GM23338 (cell line): ENCODE measurements around the gene UBTD1. TPM values are rescaled to one million over a fixed set of nuclear protein-coding genes. Genes with fewer than 3 reads are reported as not detected.

Experiments
- ATAC-seq: fragments of 200-7000 bp; cut with Tn5 transposase; 3 replicates; pipeline ENCODE4 v1.9.1; 2020
- DNase-seq: peaks from one replicate; pipeline ENCODE4 v3.0.0-alpha.2; 2015; ENCODE audit warnings: low spot score
- H2AFZ ChIP-seq: fragments of 200-600 bp; sonication (generic); 2 replicates; pipeline ENCODE4 v1.8.0; 2016; ENCODE audit warnings: antibody characterized with exemption, mild to moderate bottlenecking, moderate library complexity
- H3F3A ChIP-seq: fragments of 200-600 bp; sonication (generic); replicated peaks from 2 replicates; pipeline ENCODE4 v1.8.0; 2017; ENCODE audit warnings: antibody characterized with exemption, mixed run types, low read depth
- H3K27ac ChIP-seq: fragments of 200-600 bp; sonication (generic); 2 replicates; pipeline ENCODE4 v1.6.1; 2016; ENCODE audit warnings: low read depth
- H3K27me3 ChIP-seq: fragments of 200-600 bp; sonication (generic); 2 replicates; pipeline ENCODE4 v1.8.0; 2016; ENCODE audit warnings: mild to moderate bottlenecking, mixed run types, moderate library complexity; ENCODE audit not compliant: insufficient read depth
- H3K36me3 ChIP-seq: fragments of 200-600 bp; sonication (generic); 2 replicates; pipeline ENCODE4 v1.8.0; 2016; ENCODE audit warnings: mild to moderate bottlenecking; ENCODE audit not compliant: insufficient read depth
- H3K4me1 ChIP-seq: fragments of 200-600 bp; sonication (generic); 2 replicates; pipeline ENCODE4 v1.8.0; 2016; ENCODE audit warnings: mild to moderate bottlenecking, moderate library complexity; ENCODE audit not compliant: insufficient read depth
- H3K4me2 ChIP-seq: fragments of 200-600 bp; sonication (generic); 2 replicates; pipeline ENCODE4 v1.7.1; 2017; ENCODE audit warnings: mixed run types
- H3K4me3 ChIP-seq: fragments of 200-600 bp; sonication (generic); 2 replicates; pipeline ENCODE4 v1.6.1; 2016; ENCODE audit warnings: mixed run types
- H3K79me2 ChIP-seq: fragments of 200-600 bp; sonication (generic); replicated peaks from 2 replicates; pipeline ENCODE4 v1.8.0; 2017; ENCODE audit warnings: mild to moderate bottlenecking; ENCODE audit not compliant: insufficient read depth
- H3K9me2 ChIP-seq: fragments of 200-600 bp; sonication (generic); 2 replicates; pipeline ENCODE4 v1.8.0; 2017; ENCODE audit not compliant: insufficient read depth
- H4K20me1 ChIP-seq: fragments of 200-600 bp; sonication (generic); replicated peaks from 2 replicates; pipeline ENCODE4 v1.8.0; 2017; ENCODE audit warnings: mild to moderate bottlenecking; ENCODE audit not compliant: insufficient read depth
- H3K27ac Mint-ChIP-seq: 2 replicates; pipeline ENCODE4 v1.8.0; 2020; ENCODE audit warnings: inconsistent platforms, mild to moderate bottlenecking, moderate library complexity, mixed read lengths
- H3K27me3 Mint-ChIP-seq: 3 replicates; pipeline ENCODE4 v1.8.0; 2022; ENCODE audit warnings: low read depth, mild to moderate bottlenecking, moderate library complexity, mixed read lengths, inconsistent platforms; ENCODE audit not compliant: insufficient read depth, poor library complexity
- H3K36me3 Mint-ChIP-seq: 3 replicates; pipeline ENCODE4 v1.8.0; 2021; ENCODE audit warnings: low read depth, mild to moderate bottlenecking, inconsistent platforms, moderate library complexity, mixed read lengths
- H3K4me1 Mint-ChIP-seq: 3 replicates; pipeline ENCODE4 v1.8.0; 2020; ENCODE audit warnings: mild to moderate bottlenecking, inconsistent platforms, mixed read lengths
- H3K4me3 Mint-ChIP-seq: 3 replicates; pipeline ENCODE4 v1.8.0; 2021; ENCODE audit warnings: moderate library complexity, mild to moderate bottlenecking, inconsistent platforms, mixed read lengths
- H3K9me3 Mint-ChIP-seq: 3 replicates; pipeline ENCODE4 v1.8.0; 2020; ENCODE audit warnings: moderate library complexity, mild to moderate bottlenecking, inconsistent platforms, mixed read lengths
- CREB1 ChIP-seq: fragments of 250-450 bp; sonication (Bioruptor Pico); IDR thresholded peaks from 2 replicates; pipeline ENCODE4 v1.5.0; 2020; ENCODE audit warnings: low read depth, mild to moderate bottlenecking, moderate library complexity
- EZH2 ChIP-seq: fragments of 200-600 bp; sonication (generic); IDR thresholded peaks from one replicate; pipeline ENCODE4 v1.8.0; 2017; ENCODE audit warnings: antibody characterized with exemption, mild to moderate bottlenecking, low read depth; ENCODE audit not compliant: unreplicated experiment
- EZH2phosphoT487 ChIP-seq: fragments of 200-600 bp; sonication (generic); IDR thresholded peaks from one replicate; pipeline ENCODE4 v1.8.1; 2018; ENCODE audit warnings: antibody characterized with exemption; ENCODE audit not compliant: unreplicated experiment
- JUNB ChIP-seq: IDR thresholded peaks from one replicate; pipeline ENCODE4 v1.6.1; 2016; ENCODE audit warnings: antibody characterized with exemption; ENCODE audit not compliant: unreplicated experiment
- NANOG ChIP-seq: IDR thresholded peaks from 2 replicates; pipeline ENCODE4 v1.6.1; 2016; ENCODE audit warnings: antibody characterized with exemption, borderline replicate concordance
- POLR2AphosphoS5 ChIP-seq: IDR thresholded peaks from 2 replicates; pipeline ENCODE4 v1.6.1; 2016; ENCODE audit warnings: antibody characterized with exemption, low read depth
- STAT1 ChIP-seq: IDR thresholded peaks from one replicate; pipeline ENCODE4 v1.6.1; 2016; ENCODE audit warnings: antibody characterized with exemption; ENCODE audit not compliant: unreplicated experiment
- ZNF114 ChIP-seq: fragments of 250-450 bp; sonication (Bioruptor Pico); IDR thresholded peaks from 2 replicates; pipeline ENCODE4 v1.5.0; 2020; ENCODE audit warnings: mild to moderate bottlenecking, moderate library complexity
- ZNF331 ChIP-seq: fragments of 250-450 bp; sonication (Bioruptor Pico); IDR thresholded peaks from 2 replicates; pipeline ENCODE4 v1.5.0; 2020; ENCODE audit warnings: low read depth, mild to moderate bottlenecking, moderate library complexity
- polyA plus RNA-seq: library from polyadenylated mRNA; unstranded; fragments of >200 nt; fragmentation: Nextera tagmentation; extraction: Ambion mirVana; gene quantifications from 2 replicates; pipeline ENCODE4 v1.2.1, GENCODE V29; 2016
- total RNA-seq: library from RNA; depleted of rRNA; stranded (reverse); fragments of >200 nt; shearing (Covaris generic); gene quantifications from 2 replicates; pipeline ENCODE4 v1.2.3, GENCODE V29; 2014
- TF ChIP-seq, protein P1 (sequence below): IDR thresholded peaks from one replicate; pipeline ENCODE4 v1.6.1; 2018; ENCODE audit warnings: antibody characterized with exemption; ENCODE audit not compliant: unreplicated experiment
- TF ChIP-seq, protein P2 (sequence below), 2 experiments: fragments of 200-600 bp in 1 of 2; sonication (generic) in 1 of 2; conservative IDR thresholded peaks; 2 replicates each; pipeline versions ENCODE4 v1.5.1 to v1.6.1; 2016 to 2017; ENCODE audit warnings: antibody characterized with exemption in 2 of 2, low read depth in 2 of 2, mild to moderate bottlenecking in 2 of 2, moderate library complexity in 1 of 2
- TF ChIP-seq, protein P3 (sequence below): fragments of 250-450 bp; sonication (Bioruptor Pico); IDR thresholded peaks from 2 replicates; pipeline ENCODE4 v1.5.0; 2020; ENCODE audit warnings: mild to moderate bottlenecking, moderate library complexity
- TF ChIP-seq, protein P4 (sequence below): IDR thresholded peaks from 2 replicates; pipeline ENCODE4 v1.6.1; 2016; ENCODE audit warnings: antibody characterized with exemption

Gene UBTD1
- total and polyA plus RNA-seq, 2 experiments from 2014 or later, result 17.3 to 29.0 TPM

DNA sequence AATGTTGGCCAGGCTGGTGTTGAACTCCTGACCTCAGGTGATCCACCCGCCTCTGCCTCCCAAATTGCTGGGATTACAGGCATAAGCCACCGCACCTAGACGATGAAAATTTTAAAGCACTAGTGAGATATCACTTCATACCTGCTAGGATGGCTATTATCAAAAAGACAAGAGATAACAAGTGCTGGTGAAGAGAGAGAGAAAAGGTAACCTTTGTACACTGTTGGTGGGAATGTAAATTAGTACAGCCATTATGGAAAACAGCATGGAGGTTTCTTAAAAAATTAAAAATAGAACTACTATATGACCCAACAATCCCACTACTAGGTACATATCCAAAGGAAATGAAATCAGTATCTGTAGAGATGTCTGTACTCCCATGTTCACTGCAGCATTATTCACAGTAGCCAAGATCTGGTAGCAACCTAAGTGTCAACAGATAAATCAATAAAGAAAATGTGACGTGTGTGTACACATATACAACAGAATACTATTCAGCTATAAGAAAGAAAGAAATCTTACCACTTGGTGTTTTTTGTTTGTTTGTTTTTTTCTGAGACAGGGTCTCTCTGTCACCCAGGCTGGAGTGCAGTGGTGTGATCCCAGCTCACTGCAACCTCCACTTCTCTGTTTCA, 13.0 kb upstream of the UBTD1 start:
- Mint-ChIP-seq H3K27ac (no peak overlapping the region), H3K36me3 (peaks cover 18% of the 10 kb centered on the region), H3K4me3 (no peak overlapping the region), H3K27me3 (peaks cover 2% of the 10 kb centered on the region), H3K4me1 (peaks cover 16% of the 10 kb centered on the region), H3K9me3 (no peaks in the 10 kb centered on the region)
- Histone ChIP-seq H2AFZ (no peak overlapping the region), H3F3A (peaks cover 8% of the 10 kb centered on the region), H4K20me1 (peaks cover 28% of the 10 kb centered on the region), H3K27ac (no peak overlapping the region), H3K79me2 (peaks cover 93% of the 10 kb centered on the region), H3K4me2 (no peak overlapping the region), H3K27me3 (no peaks in the 10 kb centered on the region), H3K36me3 (no peaks in the 10 kb centered on the region), H3K9me2 (no peaks in the 10 kb centered on the region), H3K4me1 (peaks cover 13% of the 10 kb centered on the region), H3K4me3 (no peak overlapping the region)
- no peak for DNase-seq
- no peak for ATAC-seq
- TF ChIP-seq, protein P1, sequence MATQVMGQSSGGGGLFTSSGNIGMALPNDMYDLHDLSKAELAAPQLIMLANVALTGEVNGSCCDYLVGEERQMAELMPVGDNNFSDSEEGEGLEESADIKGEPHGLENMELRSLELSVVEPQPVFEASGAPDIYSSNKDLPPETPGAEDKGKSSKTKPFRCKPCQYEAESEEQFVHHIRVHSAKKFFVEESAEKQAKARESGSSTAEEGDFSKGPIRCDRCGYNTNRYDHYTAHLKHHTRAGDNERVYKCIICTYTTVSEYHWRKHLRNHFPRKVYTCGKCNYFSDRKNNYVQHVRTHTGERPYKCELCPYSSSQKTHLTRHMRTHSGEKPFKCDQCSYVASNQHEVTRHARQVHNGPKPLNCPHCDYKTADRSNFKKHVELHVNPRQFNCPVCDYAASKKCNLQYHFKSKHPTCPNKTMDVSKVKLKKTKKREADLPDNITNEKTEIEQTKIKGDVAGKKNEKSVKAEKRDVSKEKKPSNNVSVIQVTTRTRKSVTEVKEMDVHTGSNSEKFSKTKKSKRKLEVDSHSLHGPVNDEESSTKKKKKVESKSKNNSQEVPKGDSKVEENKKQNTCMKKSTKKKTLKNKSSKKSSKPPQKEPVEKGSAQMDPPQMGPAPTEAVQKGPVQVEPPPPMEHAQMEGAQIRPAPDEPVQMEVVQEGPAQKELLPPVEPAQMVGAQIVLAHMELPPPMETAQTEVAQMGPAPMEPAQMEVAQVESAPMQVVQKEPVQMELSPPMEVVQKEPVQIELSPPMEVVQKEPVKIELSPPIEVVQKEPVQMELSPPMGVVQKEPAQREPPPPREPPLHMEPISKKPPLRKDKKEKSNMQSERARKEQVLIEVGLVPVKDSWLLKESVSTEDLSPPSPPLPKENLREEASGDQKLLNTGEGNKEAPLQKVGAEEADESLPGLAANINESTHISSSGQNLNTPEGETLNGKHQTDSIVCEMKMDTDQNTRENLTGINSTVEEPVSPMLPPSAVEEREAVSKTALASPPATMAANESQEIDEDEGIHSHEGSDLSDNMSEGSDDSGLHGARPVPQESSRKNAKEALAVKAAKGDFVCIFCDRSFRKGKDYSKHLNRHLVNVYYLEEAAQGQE, result no peak
- TF ChIP-seq JUNB, result no peak
- TF ChIP-seq, protein P2, sequence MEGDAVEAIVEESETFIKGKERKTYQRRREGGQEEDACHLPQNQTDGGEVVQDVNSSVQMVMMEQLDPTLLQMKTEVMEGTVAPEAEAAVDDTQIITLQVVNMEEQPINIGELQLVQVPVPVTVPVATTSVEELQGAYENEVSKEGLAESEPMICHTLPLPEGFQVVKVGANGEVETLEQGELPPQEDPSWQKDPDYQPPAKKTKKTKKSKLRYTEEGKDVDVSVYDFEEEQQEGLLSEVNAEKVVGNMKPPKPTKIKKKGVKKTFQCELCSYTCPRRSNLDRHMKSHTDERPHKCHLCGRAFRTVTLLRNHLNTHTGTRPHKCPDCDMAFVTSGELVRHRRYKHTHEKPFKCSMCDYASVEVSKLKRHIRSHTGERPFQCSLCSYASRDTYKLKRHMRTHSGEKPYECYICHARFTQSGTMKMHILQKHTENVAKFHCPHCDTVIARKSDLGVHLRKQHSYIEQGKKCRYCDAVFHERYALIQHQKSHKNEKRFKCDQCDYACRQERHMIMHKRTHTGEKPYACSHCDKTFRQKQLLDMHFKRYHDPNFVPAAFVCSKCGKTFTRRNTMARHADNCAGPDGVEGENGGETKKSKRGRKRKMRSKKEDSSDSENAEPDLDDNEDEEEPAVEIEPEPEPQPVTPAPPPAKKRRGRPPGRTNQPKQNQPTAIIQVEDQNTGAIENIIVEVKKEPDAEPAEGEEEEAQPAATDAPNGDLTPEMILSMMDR (conservative IDR thresholded peaks at IDR 0.05; ENCODE audit: low read depth in 2 of 2), result no peak
- TF ChIP-seq EZH2phosphoT487, result no peak
- TF ChIP-seq, protein P3, sequence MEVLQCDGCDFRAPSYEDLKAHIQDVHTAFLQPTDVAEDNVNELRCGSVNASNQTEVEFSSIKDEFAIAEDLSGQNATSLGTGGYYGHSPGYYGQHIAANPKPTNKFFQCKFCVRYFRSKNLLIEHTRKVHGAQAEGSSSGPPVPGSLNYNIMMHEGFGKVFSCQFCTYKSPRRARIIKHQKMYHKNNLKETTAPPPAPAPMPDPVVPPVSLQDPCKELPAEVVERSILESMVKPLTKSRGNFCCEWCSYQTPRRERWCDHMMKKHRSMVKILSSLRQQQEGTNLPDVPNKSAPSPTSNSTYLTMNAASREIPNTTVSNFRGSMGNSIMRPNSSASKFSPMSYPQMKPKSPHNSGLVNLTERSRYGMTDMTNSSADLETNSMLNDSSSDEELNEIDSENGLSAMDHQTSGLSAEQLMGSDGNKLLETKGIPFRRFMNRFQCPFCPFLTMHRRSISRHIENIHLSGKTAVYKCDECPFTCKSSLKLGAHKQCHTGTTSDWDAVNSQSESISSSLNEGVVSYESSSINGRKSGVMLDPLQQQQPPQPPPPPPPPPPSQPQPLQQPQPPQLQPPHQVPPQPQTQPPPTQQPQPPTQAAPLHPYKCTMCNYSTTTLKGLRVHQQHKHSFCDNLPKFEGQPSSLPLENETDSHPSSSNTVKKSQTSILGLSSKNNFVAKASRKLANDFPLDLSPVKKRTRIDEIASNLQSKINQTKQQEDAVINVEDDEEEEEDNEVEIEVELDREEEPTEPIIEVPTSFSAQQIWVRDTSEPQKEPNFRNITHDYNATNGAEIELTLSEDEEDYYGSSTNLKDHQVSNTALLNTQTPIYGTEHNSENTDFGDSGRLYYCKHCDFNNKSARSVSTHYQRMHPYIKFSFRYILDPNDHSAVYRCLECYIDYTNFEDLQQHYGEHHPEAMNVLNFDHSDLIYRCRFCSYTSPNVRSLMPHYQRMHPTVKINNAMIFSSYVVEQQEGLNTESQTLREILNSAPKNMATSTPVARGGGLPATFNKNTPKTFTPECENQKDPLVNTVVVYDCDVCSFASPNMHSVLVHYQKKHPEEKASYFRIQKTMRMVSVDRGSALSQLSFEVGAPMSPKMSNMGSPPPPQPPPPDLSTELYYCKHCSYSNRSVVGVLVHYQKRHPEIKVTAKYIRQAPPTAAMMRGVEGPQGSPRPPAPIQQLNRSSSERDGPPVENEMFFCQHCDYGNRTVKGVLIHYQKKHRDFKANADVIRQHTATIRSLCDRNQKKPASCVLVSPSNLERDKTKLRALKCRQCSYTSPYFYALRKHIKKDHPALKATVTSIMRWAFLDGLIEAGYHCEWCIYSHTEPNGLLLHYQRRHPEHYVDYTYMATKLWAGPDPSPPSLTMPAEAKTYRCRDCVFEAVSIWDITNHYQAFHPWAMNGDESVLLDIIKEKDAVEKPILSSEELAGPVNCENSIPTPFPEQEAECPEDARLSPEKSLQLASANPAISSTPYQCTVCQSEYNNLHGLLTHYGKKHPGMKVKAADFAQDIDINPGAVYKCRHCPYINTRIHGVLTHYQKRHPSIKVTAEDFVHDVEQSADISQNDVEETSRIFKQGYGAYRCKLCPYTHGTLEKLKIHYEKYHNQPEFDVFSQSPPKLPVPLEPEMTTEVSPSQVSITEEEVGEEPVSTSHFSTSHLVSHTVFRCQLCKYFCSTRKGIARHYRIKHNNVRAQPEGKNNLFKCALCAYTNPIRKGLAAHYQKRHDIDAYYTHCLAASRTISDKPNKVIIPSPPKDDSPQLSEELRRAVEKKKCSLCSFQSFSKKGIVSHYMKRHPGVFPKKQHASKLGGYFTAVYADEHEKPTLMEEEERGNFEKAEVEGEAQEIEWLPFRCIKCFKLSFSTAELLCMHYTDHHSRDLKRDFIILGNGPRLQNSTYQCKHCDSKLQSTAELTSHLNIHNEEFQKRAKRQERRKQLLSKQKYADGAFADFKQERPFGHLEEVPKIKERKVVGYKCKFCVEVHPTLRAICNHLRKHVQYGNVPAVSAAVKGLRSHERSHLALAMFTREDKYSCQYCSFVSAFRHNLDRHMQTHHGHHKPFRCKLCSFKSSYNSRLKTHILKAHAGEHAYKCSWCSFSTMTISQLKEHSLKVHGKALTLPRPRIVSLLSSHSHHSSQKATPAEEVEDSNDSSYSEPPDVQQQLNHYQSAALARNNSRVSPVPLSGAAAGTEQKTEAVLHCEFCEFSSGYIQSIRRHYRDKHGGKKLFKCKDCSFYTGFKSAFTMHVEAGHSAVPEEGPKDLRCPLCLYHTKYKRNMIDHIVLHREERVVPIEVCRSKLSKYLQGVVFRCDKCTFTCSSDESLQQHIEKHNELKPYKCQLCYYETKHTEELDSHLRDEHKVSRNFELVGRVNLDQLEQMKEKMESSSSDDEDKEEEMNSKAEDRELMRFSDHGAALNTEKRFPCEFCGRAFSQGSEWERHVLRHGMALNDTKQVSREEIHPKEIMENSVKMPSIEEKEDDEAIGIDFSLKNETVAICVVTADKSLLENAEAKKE (CRISPR knock-in tag), result no peak
- TF ChIP-seq STAT1, result no peak
- TF ChIP-seq NANOG, result no peak
- TF ChIP-seq, protein P4, sequence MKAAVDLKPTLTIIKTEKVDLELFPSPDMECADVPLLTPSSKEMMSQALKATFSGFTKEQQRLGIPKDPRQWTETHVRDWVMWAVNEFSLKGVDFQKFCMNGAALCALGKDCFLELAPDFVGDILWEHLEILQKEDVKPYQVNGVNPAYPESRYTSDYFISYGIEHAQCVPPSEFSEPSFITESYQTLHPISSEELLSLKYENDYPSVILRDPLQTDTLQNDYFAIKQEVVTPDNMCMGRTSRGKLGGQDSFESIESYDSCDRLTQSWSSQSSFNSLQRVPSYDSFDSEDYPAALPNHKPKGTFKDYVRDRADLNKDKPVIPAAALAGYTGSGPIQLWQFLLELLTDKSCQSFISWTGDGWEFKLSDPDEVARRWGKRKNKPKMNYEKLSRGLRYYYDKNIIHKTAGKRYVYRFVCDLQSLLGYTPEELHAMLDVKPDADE, result no peak
- no peak for TF ChIP-seq EZH2
- TF ChIP-seq POLR2AphosphoS5, result no peak
- no peak for TF ChIP-seq ZNF114 (CRISPR knock-in tag)
- no peak for TF ChIP-seq ZNF331
- no peak for TF ChIP-seq CREB1 (CRISPR knock-in tag)
